HepG2 (cell line): Measurements from ENCODE around the gene PKP4. TPM values are rescaled to one million over a fixed set of nuclear protein-coding genes. Genes with fewer than 3 reads are reported as not detected.
A peak's percentile ranks its signal among the peaks of the same experiment; 100 is the strongest.

Experiments
- ATAC-seq: fragments of 200-7000 bp; cut with Tn5 transposase; 3 replicates; pipeline ENCODE4 v1.9.1; 2020; ENCODE audit warnings: mild to moderate bottlenecking, moderate library complexity
- BruUV-seq: library from RNA; stranded (reverse); fragments of 400-500 nt; replicated peaks from 2 replicates; lab custom pipeline; 2021; lab: Mats Ljungman, UMichigan
- CTCF ChIA-PET: fragments of 300-600 bp; formaldehyde crosslinking; extraction: SDS; loops from one replicate; lab custom pipeline; 2021; ENCODE audit warnings: low total read pairs, inconsistent platforms, low intra/inter-chr PET ratio; lab: Yijun Ruan, JAX
- POLR2A ChIA-PET: fragments of 350-600 bp; sonication (Branson Sonifier 250); formaldehyde crosslinking; loops from one replicate; lab custom pipeline; 2020; ENCODE audit warnings: antibody characterized with exemption, inconsistent platforms; lab: Yijun Ruan, JAX
- DNase-seq: peaks from one replicate; pipeline ENCODE4 v3.0.0-alpha.2; 2015; ENCODE audit warnings: low spot score
- FAIRE-seq: peaks from 3 replicates; lab custom pipeline; 2011; peaks lifted over from hg19 to GRCh38; lab: Jason Lieb, UNC
- H2AFZ ChIP-seq: one replicate; pipeline ENCODE4 v1.6.1; 2011; ENCODE audit warnings: low read length, inconsistent platforms
- H3K27ac ChIP-seq: fragments of 300-600 bp; 3 replicates; pipeline ENCODE4 v1.8.0; 2011; ENCODE audit warnings: mixed run types, mild to moderate bottlenecking, mixed read lengths, low read length, inconsistent platforms; ENCODE audit not compliant: insufficient read depth; ENCODE audit errors: extremely low read length
- H3K27me3 ChIP-seq, 2 experiments: fragments of 200-600 bp in 1 of 2; 2 replicates in 1 of 2; 3 replicates in 1 of 2; pipeline versions ENCODE4 v1.6.0 to v1.8.0; 2011; ENCODE audit warnings: low read length in 2 of 2, mild to moderate bottlenecking in 2 of 2, moderate library complexity in 2 of 2, inconsistent platforms in 1 of 2; ENCODE audit not compliant: insufficient read depth in 2 of 2, control insufficient read depth in 1 of 2
- H3K36me3 ChIP-seq, 2 experiments: fragments of 200-600 bp in 1 of 2; replicated peaks in 1 of 2; 2 replicates in 1 of 2; 3 replicates in 1 of 2; pipeline versions ENCODE4 v1.5.1 to v1.8.0; 2011; ENCODE audit warnings: low read length in 2 of 2, inconsistent platforms in 1 of 2; ENCODE audit not compliant: insufficient read depth in 2 of 2, control insufficient read depth in 1 of 2
- H3K4me1 ChIP-seq: 2 replicates; pipeline ENCODE4 v1.5.1; 2012; ENCODE audit warnings: low read length, inconsistent platforms; ENCODE audit not compliant: insufficient read depth
- H3K4me2 ChIP-seq: 2 replicates; pipeline ENCODE4 v1.6.0; 2011; ENCODE audit warnings: low read depth, low read length, inconsistent platforms
- H3K4me3 ChIP-seq, 3 experiments: fragments of 200-600 bp in 1 of 3; sonication (generic), shearing (Covaris generic) in 1 of 3; replicated peaks in 1 of 3; 2 replicates each; pipeline ENCODE4 v1.5.1; 2011 to 2016; ENCODE audit warnings: low read length in 3 of 3, inconsistent platforms in 2 of 3, low read depth in 2 of 3, mild to moderate bottlenecking in 2 of 3, control low read depth in 1 of 3, mixed read lengths in 1 of 3; ENCODE audit not compliant: insufficient read depth in 1 of 3
- H3K79me2 ChIP-seq: one replicate; pipeline ENCODE4 v1.6.1; 2011; ENCODE audit warnings: low read length, inconsistent platforms; ENCODE audit not compliant: insufficient read depth
- H3K9ac ChIP-seq: 2 replicates; pipeline ENCODE4 v1.6.0; 2011; ENCODE audit warnings: mild to moderate bottlenecking, low read depth, low read length, inconsistent platforms; ENCODE audit not compliant: insufficient read depth
- H3K9me3 ChIP-seq: 2 replicates; pipeline ENCODE4 v1.5.1; 2012; ENCODE audit warnings: mild to moderate bottlenecking, low read length
- H4K20me1 ChIP-seq: 2 replicates; pipeline ENCODE4 v1.6.0; 2011; ENCODE audit warnings: inconsistent platforms, mild to moderate bottlenecking, low read length, moderate library complexity; ENCODE audit not compliant: insufficient read depth
- ATF3 ChIP-seq: sonication (generic); formaldehyde crosslinking; IDR thresholded peaks from 2 replicates; pipeline ENCODE4 v1.4.0; 2020; ENCODE audit warnings: missing genetic modification reagents
- CC2D1A ChIP-seq: sonication (generic); formaldehyde crosslinking; IDR thresholded peaks from 2 replicates; pipeline ENCODE4 v1.8.1; 2023; ENCODE audit warnings: mild to moderate bottlenecking, missing genetic modification reagents
- DPF2 ChIP-seq: sonication (generic); formaldehyde crosslinking; IDR thresholded peaks from 2 replicates; pipeline ENCODE4 v1.4.0; 2020; ENCODE audit warnings: mild to moderate bottlenecking, low read depth, missing genetic modification reagents, borderline replicate concordance
- HNF4A ChIP-seq: sonication (generic); formaldehyde crosslinking; IDR thresholded peaks from 2 replicates; pipeline ENCODE4 v1.4.0; 2020; ENCODE audit warnings: missing genetic modification reagents
- IKZF1 ChIP-seq: fragments of 450-650 bp; IDR thresholded peaks from 2 replicates; pipeline ENCODE4 v1.7.1; 2016
- MAX ChIP-seq: IDR thresholded peaks from 2 replicates; pipeline ENCODE4 v1.6.1; 2012; ENCODE audit warnings: inconsistent platforms
- NPAS2 ChIP-seq: sonication (generic); formaldehyde crosslinking; IDR thresholded peaks from 2 replicates; pipeline ENCODE4 v1.8.0; 2022; ENCODE audit warnings: mild to moderate bottlenecking, missing genetic modification reagents, borderline replicate concordance
- NR2F6 ChIP-seq, 2 experiments: IDR thresholded peaks; 2 replicates each; pipeline ENCODE4 v1.6.1; 2016; ENCODE audit warnings: antibody characterized with exemption in 1 of 2, mild to moderate bottlenecking in 1 of 2
- PATZ1 ChIP-seq: sonication (generic); formaldehyde crosslinking; IDR thresholded peaks from 2 replicates; pipeline ENCODE4 v1.4.0; 2020; ENCODE audit warnings: missing genetic modification reagents
- TBX2 ChIP-seq: sonication (generic); formaldehyde crosslinking; IDR thresholded peaks from 2 replicates; pipeline ENCODE4 v1.5.0; 2020; ENCODE audit warnings: missing genetic modification reagents, mild to moderate bottlenecking, borderline replicate concordance
- UBTF ChIP-seq: sonication (generic); formaldehyde crosslinking; IDR thresholded peaks from 2 replicates; pipeline ENCODE4 v1.4.0; 2020; ENCODE audit warnings: mild to moderate bottlenecking, missing genetic modification reagents
- ZBTB21 ChIP-seq: sonication (generic); formaldehyde crosslinking; IDR thresholded peaks from 2 replicates; pipeline ENCODE4 v1.4.0; 2020; ENCODE audit warnings: missing genetic modification reagents
- ZFP36L2 ChIP-seq: sonication (generic); formaldehyde crosslinking; IDR thresholded peaks from 2 replicates; pipeline ENCODE4 v1.4.0; 2020; ENCODE audit warnings: missing genetic modification reagents
- ZFP90 ChIP-seq: sonication (generic); formaldehyde crosslinking; IDR thresholded peaks from 2 replicates; pipeline ENCODE4 v1.8.0; 2022; ENCODE audit warnings: missing genetic modification reagents, mild to moderate bottlenecking, inconsistent platforms, borderline replicate concordance
- ZNF234 ChIP-seq: sonication (generic); formaldehyde crosslinking; conservative IDR thresholded peaks from 2 replicates; pipeline ENCODE4 v1.5.1; 2020; ENCODE audit warnings: mild to moderate bottlenecking, missing genetic modification reagents
- ZNF772 ChIP-seq: sonication (generic); formaldehyde crosslinking; IDR thresholded peaks from 2 replicates; pipeline ENCODE4 v1.5.0; 2020; ENCODE audit warnings: mild to moderate bottlenecking, missing genetic modification reagents
- ZNF776 ChIP-seq: sonication (generic); formaldehyde crosslinking; IDR thresholded peaks from 2 replicates; pipeline ENCODE4 v1.4.0; 2020; ENCODE audit warnings: mild to moderate bottlenecking, missing genetic modification reagents
- ZNF784 ChIP-seq: sonication (generic); formaldehyde crosslinking; IDR thresholded peaks from 2 replicates; pipeline ENCODE4 v1.5.1; 2020; ENCODE audit warnings: missing genetic modification reagents, mild to moderate bottlenecking, borderline replicate concordance
- ZSCAN12 ChIP-seq: sonication (generic); formaldehyde crosslinking; IDR thresholded peaks from 2 replicates; pipeline ENCODE4 v1.9.0; 2021; ENCODE audit warnings: mild to moderate bottlenecking, missing genetic modification reagents
- WGBS: methylation state at CpG from one replicate; pipeline ENCODE4 v1.1.6; 2017; ENCODE audit warnings: low lambda C conversion rate; 5-methylcytosine and 5-hydroxymethylcytosine counted together
- in situ Hi-C: cut with HindIII; loops from 2 replicates; pipeline ENCODE4 v1.10.0; 2017; ENCODE audit warnings: low pct_unique_long_range_greater_than_20kb; ENCODE audit not compliant: extremely low pct_ligation_motif_present
- intact Hi-C: fragments of 100-400 bp; cut with micrococcal nuclease; formaldehyde crosslinking; loops from one replicate; pipeline ENCODE4 v1.10.0; 2022; ENCODE audit not compliant: unreplicated experiment
- polyA plus RNA-seq, 8 experiments: library from polyadenylated mRNA; depleted of rRNA in 3 of 8; stranded (reverse) in 7 of 8; unstranded in 1 of 8; fragments of >200 nt; fragmentation: Illumina TruSeq in 4 of 8; extraction: Trizol in 4 of 8; gene quantifications; 2 replicates each; pipeline versions ENCODE4 v1.2.1 to v1.2.3, GENCODE V29; 2011 to 2016; ENCODE audit warnings: low read depth in 4 of 8, missing spikeins in 1 of 8, mixed read lengths in 1 of 8; ENCODE audit not compliant: insufficient read depth in 1 of 8
- total RNA-seq, 5 experiments: library from RNA; depleted of rRNA; stranded (reverse); fragments of >200 nt; fragmentation: Illumina TruSeq; extraction: Trizol; gene quantifications; 2 replicates each; pipeline ENCODE4 v1.2.3, GENCODE V29; 2016; ENCODE audit warnings: low read depth in 1 of 5

The PKP4 gene
- total and polyA plus RNA-seq, 2 of the 13 experiments (the other 11 are each of a cell fraction or from before 2014, with no cell fraction given), result 80.9 to 90.5 TPM

- intact Hi-C loops (no loop called here), in situ Hi-C loops (loop anchor here (25.0 kb wide), 1 partner anchor 265 kb away; the partner anchor contains the start of genes CCDC148 and PKP4)
- Histone ChIP-seq H4K20me1 (no peaks in the 10 kb centered on the region), H3K4me3 (peak overlapping the region in 1 of 3 experiments; percentile 2; a peak in 1 of 6 replicates), H3K4me1 (peaks cover 55% of the 10 kb centered on the region), H2AFZ (peak overlapping the region; percentile 30), H3K4me2 (peak overlapping the region; percentile 47), H3K36me3 (no peaks in the 10 kb centered on the region), H3K27ac (no peak overlapping the region), H3K9me3 (no peaks in the 10 kb centered on the region), H3K79me2 (no peaks in the 10 kb centered on the region), H3K9ac (peak overlapping the region; percentile 18; the same call in 1 of the 2 replicates), H3K27me3 (peaks cover 8 to 29% of the 10 kb centered on the region in 2 experiments; a peak in 3 of 5 replicates)
- CTCF ChIA-PET, result no interaction called here
- WGBS, result 3% methylated on average over 8 of the region's 8 CpGs
- POLR2A ChIA-PET, result interaction anchor here (0.6 to 1.1 kb wide), 2 partner anchors 11 to 442 kb away, joined by 3 read pairs; no protein-coding TSS in a partner anchor
- DNase-seq, result peak; percentile 23
- ATAC-seq, result peak; percentile 17
- BruUV-seq, result no TSS peak
- peak; percentile 37 for FAIRE-seq
- no peak for TF ChIP-seq ZFP90 (CRISPR knock-in tag)
- TF ChIP-seq HNF4A (CRISPR knock-in tag), result peak; percentile 16; the same call in 1 of the 2 replicates
- no peak for TF ChIP-seq ZNF776 (CRISPR knock-in tag)
- TF ChIP-seq MAX, result 0 out of 2 replicates have a peak, but pooled peaks have one; percentile 3
- no peak for TF ChIP-seq ZBTB21
- no peak for TF ChIP-seq ZNF772
- TF ChIP-seq IKZF1, result no peak
- 0 out of 2 replicates have a peak, but pooled peaks have one; percentile 20 for TF ChIP-seq UBTF (CRISPR knock-in tag)
- TF ChIP-seq DPF2 (CRISPR knock-in tag), result no peak
- no peak for TF ChIP-seq PATZ1 (CRISPR knock-in tag)
- no peak for TF ChIP-seq NR2F6 (IDR thresholded peaks at IDR 0.05)
- no peak for TF ChIP-seq NR2F6 (CRISPR knock-in tag; IDR thresholded peaks at IDR 0.05)
- no peak for TF ChIP-seq CC2D1A (CRISPR knock-in tag)
- no peak for TF ChIP-seq ZSCAN12 (CRISPR knock-in tag)
- TF ChIP-seq ZFP36L2 (CRISPR knock-in tag), result no peak
- no peak for TF ChIP-seq ATF3 (CRISPR knock-in tag)
- TF ChIP-seq ZNF234, result no peak
- TF ChIP-seq NPAS2 (CRISPR knock-in tag), result no peak
- TF ChIP-seq TBX2, result no peak
- no peak for TF ChIP-seq ZNF784 (CRISPR knock-in tag)
Measured at GRCh38 chr2:158726911-158727592, 270.3 kb downstream of the PKP4 start.
